ENCODE measurements around the gene LRP6. TPM values are rescaled to one million over a fixed set of nuclear protein-coding genes. Genes with fewer than 3 reads are reported as not detected.

Gene LRP6
- total RNA-seq, 2 donors from 2014 or later: 23.0 to 34.7 TPM

DNA sequence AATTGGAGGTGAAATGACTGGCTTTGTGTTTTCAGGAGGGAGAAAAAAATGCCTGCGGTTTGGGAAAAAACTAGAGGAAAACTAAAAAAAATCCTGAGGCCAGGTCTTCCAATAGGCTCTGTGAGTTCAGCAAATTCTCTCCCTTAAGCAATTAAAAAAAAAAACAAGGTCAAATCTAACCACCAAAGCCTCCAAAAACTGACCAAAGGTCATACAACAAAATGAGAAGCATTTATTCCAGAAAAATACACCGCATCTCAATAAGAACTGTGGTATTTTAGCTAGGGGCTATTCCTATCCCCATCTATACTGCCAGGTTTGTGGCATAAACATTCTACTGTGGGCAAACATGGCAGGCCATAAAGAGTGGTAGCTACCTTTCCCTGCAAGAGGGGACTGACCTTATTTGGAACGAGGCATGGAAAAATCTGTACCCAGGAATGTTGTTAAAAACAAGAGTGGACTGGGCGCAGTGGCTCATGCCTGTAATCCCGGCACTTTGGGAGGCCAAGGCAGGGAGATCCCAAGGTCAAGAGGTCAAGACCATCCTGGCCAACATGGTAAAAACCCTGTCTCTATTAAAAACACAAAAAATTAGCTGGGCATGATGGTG lies 60.0 kb downstream of the LRP6 start:
- H3K9me3 ChIP-seq: no peaks in the 10 kb centered on the region
- no peaks in the 10 kb centered on the region for H3K36me3 ChIP-seq
- H3K4me3 ChIP-seq: no peak overlapping the region
- no peak overlapping the region for H3K27ac ChIP-seq
- H3K4me1 ChIP-seq (replicated peaks): no peaks in the 10 kb centered on the region
- 92% methylated on average over 5 of the region's 5 CpGs for WGBS
- no peak for DNase-seq (ENCODE audit: low spot score)
- no peaks in the 10 kb centered on the region for H3K27me3 ChIP-seq (replicated peaks; ENCODE audit: insufficient read depth)
- intact Hi-C loops (cut with DNase I): no loop called here
- no peak for TF ChIP-seq POLR2AphosphoS5 (IDR thresholded peaks at IDR 0.05)

DNA sequence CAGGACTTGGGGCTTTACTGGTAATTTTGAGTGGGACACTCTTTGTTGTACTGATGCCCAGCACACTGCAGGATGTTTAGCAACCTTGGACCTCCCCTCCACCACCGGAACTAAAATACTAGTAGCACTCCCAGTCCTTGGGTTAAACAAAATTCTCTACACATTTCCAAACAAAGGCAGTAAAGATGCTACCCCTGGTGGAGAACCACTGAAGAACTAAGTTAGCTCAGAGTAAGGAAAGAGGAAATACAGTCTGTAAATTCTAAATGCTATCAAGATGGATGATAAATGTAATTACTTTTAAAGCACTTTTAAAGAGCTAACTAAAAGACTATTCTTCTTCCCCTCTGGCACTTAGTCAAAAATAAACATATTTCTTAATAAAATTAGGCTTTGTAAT lies 64.1 kb downstream of the LRP6 start:
- 39% methylated on average over 1 of the region's 1 CpG for WGBS
- no peak overlapping the region for H3K27ac ChIP-seq
- intact Hi-C loops (cut with DNase I): no loop called here

DNA sequence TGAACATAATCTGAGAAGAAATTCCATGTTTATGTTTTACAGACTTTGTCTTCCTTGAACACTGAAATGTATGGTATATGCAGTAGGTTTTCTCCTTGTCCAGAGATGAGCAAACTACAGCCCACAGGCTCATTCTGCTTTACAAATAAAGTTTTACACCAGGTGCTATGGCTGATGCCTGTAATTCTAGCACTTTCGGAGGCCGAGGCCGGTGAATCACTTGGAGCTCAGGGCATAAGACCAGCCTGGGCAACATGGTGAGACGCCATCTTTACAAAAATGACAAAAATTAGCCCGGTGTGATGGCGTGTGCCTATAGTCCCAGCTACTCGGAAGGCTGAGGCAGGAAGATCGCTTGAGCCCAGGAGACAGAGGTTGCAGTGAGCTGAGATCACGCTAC lies 64.7 kb downstream of the LRP6 start:
- no peaks in the 10 kb centered on the region for H3K9me3 ChIP-seq
- no peak overlapping the region for H3K4me3 ChIP-seq
- H3K27ac ChIP-seq: no peak overlapping the region
- intact Hi-C loops (cut with DNase I): no loop called here
- no peaks in the 10 kb centered on the region for H3K27me3 ChIP-seq (replicated peaks; ENCODE audit: insufficient read depth)
- DNase-seq (ENCODE audit: low spot score): no peak
- 98% methylated on average over 9 of the region's 9 CpGs for WGBS
- H3K4me1 ChIP-seq (replicated peaks): no peaks in the 10 kb centered on the region
- no peaks in the 10 kb centered on the region for H3K36me3 ChIP-seq
- TF ChIP-seq POLR2A (IDR thresholded peaks at IDR 0.05) (no peak), POLR2AphosphoS5 (IDR thresholded peaks at IDR 0.05) (no peak)
- TF ChIP-seq, protein P1, sequence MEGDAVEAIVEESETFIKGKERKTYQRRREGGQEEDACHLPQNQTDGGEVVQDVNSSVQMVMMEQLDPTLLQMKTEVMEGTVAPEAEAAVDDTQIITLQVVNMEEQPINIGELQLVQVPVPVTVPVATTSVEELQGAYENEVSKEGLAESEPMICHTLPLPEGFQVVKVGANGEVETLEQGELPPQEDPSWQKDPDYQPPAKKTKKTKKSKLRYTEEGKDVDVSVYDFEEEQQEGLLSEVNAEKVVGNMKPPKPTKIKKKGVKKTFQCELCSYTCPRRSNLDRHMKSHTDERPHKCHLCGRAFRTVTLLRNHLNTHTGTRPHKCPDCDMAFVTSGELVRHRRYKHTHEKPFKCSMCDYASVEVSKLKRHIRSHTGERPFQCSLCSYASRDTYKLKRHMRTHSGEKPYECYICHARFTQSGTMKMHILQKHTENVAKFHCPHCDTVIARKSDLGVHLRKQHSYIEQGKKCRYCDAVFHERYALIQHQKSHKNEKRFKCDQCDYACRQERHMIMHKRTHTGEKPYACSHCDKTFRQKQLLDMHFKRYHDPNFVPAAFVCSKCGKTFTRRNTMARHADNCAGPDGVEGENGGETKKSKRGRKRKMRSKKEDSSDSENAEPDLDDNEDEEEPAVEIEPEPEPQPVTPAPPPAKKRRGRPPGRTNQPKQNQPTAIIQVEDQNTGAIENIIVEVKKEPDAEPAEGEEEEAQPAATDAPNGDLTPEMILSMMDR (IDR thresholded peaks at IDR 0.05): no peak

More for the DNA sequence above, 64.1 kb downstream of the LRP6 start:
- DNase-seq (ENCODE audit: low spot score): no peak
- Histone ChIP-seq H3K9me3 (no peaks in the 10 kb centered on the region), H3K27me3 (replicated peaks; ENCODE audit: insufficient read depth) (no peaks in the 10 kb centered on the region), H3K4me3 (no peak overlapping the region), H3K36me3 (no peaks in the 10 kb centered on the region), H3K4me1 (replicated peaks) (no peaks in the 10 kb centered on the region)
- TF ChIP-seq, protein P1 (IDR thresholded peaks at IDR 0.05): no peak
- no peak for TF ChIP-seq POLR2AphosphoS5 (IDR thresholded peaks at IDR 0.05)
- TF ChIP-seq POLR2A (IDR thresholded peaks at IDR 0.05): no peak

DNA sequence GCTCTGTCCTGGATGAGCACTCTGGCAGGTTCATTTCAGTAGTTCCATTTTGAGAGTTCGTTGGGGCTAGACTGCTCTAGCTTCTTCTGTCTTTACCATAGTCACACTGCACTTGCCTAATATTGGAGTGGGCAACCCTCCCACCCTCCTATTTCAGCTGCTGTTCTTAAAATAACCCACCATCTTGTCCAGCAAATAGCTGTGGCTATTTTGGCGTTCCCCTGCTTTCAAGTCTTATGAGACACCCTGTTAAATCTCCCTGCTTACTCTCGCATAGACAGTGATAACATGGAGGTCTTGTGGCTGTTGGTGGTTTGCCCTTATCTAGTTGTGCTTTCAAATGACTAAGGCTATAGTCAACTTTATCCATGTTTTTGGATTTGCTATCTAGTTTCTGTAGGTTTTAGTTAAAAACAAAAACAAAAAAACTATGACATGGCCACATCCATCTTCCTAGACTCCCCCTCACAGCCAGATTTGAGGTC lies 65.5 kb downstream of the LRP6 start:
- Histone ChIP-seq H3K9me3 (no peaks in the 10 kb centered on the region), H3K4me1 (replicated peaks) (no peaks in the 10 kb centered on the region), H3K27ac (no peak overlapping the region), H3K4me3 (no peak overlapping the region), H3K27me3 (replicated peaks; ENCODE audit: insufficient read depth) (no peaks in the 10 kb centered on the region), H3K36me3 (no peaks in the 10 kb centered on the region)
- DNase-seq (ENCODE audit: low spot score): no peak
- WGBS: 91% methylated on average over 3 of the region's 3 CpGs
- intact Hi-C loops (cut with DNase I): no loop called here
- TF ChIP-seq POLR2A (IDR thresholded peaks at IDR 0.05) (no peak), POLR2AphosphoS5 (IDR thresholded peaks at IDR 0.05) (no peak)
- TF ChIP-seq, protein P1 (IDR thresholded peaks at IDR 0.05): no peak

DNA sequence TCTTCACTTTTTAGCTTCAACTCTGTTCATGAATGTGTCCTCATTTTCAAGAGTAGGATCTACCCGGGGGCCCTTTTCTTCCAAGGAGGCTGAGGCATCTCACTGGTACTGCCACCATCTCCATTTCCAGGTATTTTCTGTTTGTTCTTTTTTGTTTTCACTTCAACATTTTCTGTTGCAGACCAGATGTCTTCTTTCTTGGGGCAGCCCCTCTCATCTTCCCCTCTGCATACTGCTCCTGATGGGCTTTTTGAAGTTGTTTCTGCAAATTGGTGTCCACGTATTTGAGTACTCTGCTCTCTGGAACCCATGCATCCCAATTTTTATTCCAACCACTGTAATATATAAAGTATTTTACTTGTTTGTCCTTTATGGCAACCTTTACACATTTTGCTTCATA lies 66.5 kb downstream of the LRP6 start:
- WGBS: 97% methylated on average over 2 of the region's 2 CpGs
- TF ChIP-seq POLR2A (IDR thresholded peaks at IDR 0.05) (no peak), POLR2AphosphoS5 (IDR thresholded peaks at IDR 0.05) (no peak)
- TF ChIP-seq, protein P1 (IDR thresholded peaks at IDR 0.05): no peak

More for the DNA sequence above, 66.5 kb downstream of the LRP6 start:
- intact Hi-C loops (cut with DNase I): no loop called here
- Histone ChIP-seq H3K27me3 (replicated peaks; ENCODE audit: insufficient read depth) (no peaks in the 10 kb centered on the region), H3K4me3 (no peak overlapping the region), H3K9me3 (no peaks in the 10 kb centered on the region), H3K36me3 (no peaks in the 10 kb centered on the region), H3K4me1 (replicated peaks) (no peaks in the 10 kb centered on the region), H3K27ac (no peak overlapping the region)
- DNase-seq (ENCODE audit: low spot score): no peak

Data from prostate gland (tissue), 2 donors.